ENCODE results near the gene UGT1A3.
"Not testable (repeated sequence)": the region's sequence is repeated elsewhere in the genome, so short reads cannot be mapped to it uniquely, and the experiment has no call there.

Gene UGT1A3

DNA sequence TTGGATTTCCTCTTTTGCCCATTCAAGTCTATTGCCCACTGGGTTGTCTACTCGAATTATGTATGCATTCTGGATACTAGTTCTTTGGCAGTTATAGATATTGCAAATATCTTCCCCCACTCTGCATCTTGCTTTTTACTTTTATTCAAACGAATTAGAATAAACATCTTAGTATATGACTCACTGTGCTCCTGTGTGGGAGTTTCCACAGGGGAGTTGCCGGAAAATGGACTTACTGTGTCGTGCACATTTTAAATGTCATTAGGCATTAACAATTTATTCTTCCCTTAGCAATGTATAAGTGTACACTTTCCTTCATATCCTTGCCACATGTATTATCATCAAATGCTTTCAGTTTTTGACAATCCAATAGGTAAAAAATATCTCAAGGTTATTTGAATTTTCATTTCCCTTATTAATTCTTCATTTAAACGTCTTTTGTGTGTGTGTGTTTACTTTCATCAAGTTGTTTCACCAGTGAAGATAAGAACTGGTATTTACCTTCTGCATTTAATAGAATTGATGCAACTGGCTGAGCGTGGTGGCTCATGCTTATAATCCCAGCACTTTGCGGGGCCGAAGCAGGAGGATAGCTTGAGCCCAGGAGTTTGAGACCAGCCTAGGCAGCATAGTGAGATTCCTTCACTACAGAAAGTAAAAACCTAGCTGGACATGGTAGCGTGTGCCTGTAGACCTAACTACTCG lies 20.8 kb upstream of the UGT1A3 start:
- DNase-seq (ENCODE audit: low read depth), result no peak

GRCh38 chr2:233708942-233709341 lies 19.9 kb upstream of the UGT1A3 start:
- no peak for DNase-seq (ENCODE audit: low read depth)

DNA sequence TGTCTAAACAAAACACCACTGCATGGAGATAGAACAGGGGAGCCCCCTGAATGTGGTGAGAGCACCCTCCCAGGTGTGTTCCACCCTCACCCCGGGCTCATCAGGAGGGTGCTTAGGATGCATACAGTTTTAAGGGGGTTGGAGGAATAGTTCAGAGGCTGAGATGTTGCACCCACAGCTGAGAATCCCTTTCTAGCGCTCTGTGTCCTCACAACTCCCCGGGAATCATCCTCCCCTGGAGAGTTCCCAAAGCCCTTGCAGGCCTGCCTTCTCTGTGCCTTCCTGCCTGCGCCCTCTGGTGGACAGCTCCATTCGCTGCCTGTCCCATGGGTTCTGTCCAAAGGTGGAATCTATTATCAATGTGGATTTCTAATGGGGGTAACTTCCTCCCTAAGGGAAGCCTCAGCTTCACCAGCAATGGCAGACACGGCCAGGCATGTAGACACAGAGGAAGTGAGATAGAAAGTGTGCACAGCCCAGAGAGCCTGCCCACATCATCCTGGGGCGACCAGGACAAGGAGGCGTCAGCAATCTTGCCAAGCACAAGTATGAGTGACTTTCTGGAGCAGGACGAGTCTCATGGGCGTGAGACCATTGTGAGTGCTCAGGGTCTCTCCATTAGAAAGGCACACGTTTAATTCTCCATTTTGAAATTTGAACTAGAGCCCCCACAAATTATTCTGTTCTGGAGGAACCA lies 17.4 kb upstream of the UGT1A3 start:
- DNase-seq (ENCODE audit: low read depth), result peak; percentile 43

GRCh38 chr2:233712611-233713261 lies 16.1 kb upstream of the UGT1A3 start, which contains the start of gene UGT1A5:
Gene UGT1A5 (plus strand): TSS chr2:233712907. CDS start chr2:233712992, 85 bp downstream.
- no peak for DNase-seq (ENCODE audit: low read depth)

- DNase-seq (ENCODE audit: low read depth), result no peak
These were observed 15.6 kb upstream of the UGT1A3 start for GRCh38 chr2:233713262-233713615.

DNA sequence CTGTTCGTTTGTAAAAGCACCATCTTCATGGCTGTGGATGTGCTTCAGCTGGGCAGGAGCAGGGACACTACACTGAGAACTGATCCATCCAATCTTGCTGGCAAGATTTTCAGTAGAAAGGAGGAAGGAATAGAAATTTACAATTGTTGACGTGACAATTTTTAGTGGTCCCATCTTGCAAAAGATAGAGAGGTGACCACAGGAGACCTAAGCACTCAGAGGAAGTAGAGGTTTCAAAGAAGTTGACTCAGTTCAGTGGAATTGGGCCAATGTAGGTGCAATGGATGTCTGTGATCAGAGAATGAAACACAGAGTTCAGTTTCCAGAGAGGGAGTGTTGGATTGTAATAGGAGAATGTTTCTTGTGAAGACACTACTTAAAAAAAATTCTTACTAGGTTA lies 14.7 kb upstream of the UGT1A3 start:
- DNase-seq (ENCODE audit: low read depth), result no peak

DNA sequence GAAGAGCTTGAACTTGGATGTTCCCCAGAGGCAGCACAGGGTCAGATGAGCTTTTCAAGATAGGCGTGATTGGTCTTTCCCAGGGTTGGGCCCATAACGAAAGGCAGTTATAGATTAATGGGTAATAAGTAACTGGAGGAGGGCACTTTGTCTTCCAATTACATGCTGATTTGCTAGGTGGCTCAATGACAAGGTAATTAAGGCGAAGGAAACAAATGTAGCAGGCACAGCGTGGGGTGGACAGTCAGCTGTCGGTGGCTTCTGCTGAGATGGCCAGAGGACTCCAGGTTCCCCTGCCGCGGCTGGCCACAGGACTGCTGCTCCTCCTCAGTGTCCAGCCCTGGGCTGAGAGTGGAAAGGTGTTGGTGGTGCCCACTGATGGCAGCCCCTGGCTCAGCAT lies 10.3 kb upstream of the UGT1A3 start, which contains the start of gene UGT1A4:
Gene UGT1A4 (plus strand): TSS at position 185 of the 400 bp plus-strand sequence. CDS start 85 bp downstream, at position 270.
- DNase-seq (ENCODE audit: low read depth), result no peak

DNA sequence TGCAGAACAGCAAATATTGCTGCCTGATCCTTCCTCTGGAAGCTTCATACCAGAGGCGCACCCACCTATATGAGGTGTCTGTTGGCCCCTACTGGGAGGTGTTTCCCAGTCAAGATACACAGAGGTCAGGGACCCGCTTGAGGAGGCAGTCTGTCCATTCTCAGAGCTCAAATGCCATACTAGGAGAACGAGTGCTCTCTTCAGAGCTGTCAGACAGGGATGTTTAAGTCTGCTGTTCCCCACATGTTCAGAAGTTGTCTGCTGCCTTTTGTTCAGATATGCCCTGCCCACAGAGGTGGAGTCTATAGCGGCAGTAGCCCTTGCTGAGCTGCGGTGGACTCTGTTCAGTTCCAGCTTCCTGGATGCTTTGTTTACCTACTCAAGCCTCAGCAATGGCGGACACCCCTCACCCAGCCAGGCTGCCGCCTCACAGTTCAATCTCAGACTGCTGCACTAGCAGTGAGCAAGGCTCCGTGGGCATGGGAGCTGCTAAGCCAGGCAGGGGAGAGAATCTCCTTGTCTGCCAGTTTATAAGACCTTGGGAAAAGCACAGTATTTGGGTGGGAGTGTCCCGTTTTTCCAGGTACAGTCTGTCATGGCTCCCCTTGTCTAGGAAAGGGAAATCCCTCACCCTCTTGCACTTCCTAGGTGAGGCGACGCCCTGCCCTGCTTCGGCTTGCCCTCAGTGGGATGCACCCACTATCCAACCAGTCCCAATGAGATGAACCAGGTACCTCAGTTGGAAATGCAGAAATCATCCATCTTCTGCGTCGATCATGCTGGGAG lies 8.2 kb downstream of the UGT1A3 start:
- DNase-seq (ENCODE audit: low read depth), result not testable (repeated sequence)

GRCh38 chr2:233740870-233741269 lies 12.0 kb downstream of the UGT1A3 start:
- DNase-seq (ENCODE audit: low read depth), result no peak

DNA sequence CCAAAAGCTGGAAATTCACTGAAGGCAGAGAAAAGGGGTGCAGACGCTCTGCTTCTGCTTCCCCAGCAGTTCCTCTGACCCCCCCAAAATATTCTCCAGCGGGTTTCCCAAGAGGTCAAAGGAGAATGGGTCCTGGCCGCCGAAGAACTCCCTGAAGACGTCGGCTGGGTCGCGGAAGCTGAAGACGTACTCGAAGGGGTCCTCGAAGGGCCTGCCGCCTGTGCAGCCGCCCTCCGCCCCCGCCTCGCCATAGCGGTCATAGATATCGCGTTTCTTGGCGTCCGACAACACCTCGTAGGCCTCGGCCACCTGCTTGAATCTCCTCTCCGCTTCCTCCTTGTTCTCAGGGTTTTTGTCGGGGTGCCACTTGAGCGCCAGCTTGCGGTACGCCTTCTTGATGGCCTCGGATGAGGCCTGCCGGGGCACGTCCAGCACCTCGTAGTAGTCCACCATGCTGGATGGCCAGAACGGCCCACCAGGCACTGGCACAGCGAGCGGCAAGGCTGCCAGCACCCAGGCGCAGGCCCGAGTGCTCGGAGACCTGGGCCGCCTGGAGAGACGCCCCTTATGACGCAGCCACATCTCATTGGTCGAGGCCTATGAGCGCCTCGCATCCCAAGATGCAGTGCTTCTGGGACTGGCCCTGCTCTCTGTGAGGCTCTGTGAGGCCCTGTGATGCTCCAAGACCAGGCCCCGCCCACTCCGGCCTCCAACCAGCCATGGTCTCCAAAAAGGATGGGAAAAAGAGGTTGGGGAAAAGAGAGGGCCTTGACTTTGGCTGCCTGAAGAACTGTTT lies 14.8 kb downstream of the UGT1A3 start:
- DNase-seq (ENCODE audit: low read depth), result no peak

DNA sequence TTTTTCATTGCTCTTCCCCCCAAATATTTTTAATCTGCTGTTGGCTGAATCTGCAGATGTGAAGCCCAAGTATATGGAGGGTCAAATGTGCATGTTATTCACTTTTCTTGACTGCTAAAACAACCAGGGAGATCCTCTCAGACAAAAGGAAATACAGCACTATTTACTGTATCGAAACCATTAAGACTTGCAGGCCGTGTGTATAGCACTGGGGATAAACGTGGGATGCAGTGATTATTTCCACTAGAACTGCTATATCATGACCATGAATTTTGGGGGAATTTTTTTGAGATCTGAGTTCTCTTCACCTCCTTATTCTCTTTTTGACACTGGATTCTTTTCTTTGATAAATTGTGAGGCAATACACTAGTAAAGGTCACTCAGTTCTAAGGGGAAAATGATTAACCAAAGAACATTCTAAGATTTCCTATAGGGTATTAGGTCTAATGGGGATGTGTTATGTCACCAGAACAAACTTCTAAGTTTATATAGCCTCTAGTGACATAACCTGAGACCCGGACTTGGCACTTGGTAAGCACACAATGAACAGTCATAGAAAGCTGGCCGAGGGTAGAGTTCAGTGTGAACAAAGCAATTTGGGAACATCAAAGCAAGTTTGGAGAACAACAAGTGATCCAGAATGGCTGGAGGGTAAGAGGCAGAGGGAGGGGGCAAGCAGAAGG lies 16.4 kb downstream of the UGT1A3 start:
- no peak for DNase-seq (ENCODE audit: low read depth)

- not testable (repeated sequence) for DNase-seq (ENCODE audit: low read depth)
These were observed 17.0 kb downstream of the UGT1A3 start for GRCh38 chr2:233745838-233746237.

- no peak for DNase-seq (ENCODE audit: low read depth)
These were observed 17.8 kb downstream of the UGT1A3 start for GRCh38 chr2:233746475-233747282.

DNA sequence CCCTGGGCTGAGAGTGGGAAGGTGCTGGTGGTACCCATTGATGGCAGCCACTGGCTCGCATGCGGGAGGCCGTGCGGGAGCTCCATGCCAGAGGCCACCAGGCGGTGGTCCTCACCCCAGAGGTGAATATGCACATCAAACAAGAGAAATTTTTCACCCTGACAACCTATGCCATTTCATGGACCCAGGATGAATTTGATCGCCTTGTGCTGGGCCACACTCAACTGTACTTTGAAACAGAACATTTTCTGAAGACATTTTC lies 18.4 kb downstream of the UGT1A3 start:
- DNase-seq (ENCODE audit: low read depth), result no peak

- not testable (repeated sequence) for DNase-seq (ENCODE audit: low read depth)
These were observed 21.8 kb downstream of the UGT1A3 start for GRCh38 chr2:233750689-233751088.

- not testable (repeated sequence) for DNase-seq (ENCODE audit: low read depth)
These were observed 22.6 kb downstream of the UGT1A3 start for GRCh38 chr2:233751212-233752009.

DNA sequence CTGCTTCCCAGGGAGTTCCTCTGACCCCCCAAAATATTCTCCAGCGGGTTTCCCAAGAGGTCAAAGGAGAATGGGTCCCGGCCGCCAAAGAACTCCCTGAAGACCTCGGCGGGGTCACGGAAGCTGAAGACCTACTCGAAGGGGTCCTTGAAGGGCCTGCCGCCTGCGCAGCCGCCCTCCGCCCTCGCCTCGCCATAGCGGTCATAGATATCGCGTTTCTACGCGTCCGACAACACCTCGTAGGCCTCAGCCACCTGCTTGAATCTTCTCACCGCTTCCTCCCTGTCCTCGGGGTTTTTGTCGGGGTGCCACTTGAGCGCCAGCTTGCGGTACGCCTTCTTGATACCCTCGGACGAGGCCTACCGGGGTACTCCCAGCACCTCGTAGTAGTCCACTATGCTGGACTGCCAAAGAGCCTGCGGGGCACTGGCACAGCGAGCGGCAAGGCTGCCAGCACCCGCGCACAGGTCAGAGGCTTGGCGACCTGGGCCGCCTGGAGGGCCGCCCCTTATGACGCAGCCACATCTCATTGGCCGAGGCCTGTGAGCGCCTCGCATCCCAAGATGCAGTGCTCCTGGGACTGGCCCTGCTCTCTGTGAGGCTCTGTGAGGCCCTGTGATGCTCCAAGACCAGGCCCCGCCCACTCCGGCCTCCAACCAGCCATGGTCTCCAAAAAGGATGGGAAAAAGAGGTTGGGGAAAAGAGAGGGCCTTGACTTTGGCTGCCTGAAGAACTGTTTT lies 26.2 kb downstream of the UGT1A3 start:
- no peak for DNase-seq (ENCODE audit: low read depth)

DNA sequence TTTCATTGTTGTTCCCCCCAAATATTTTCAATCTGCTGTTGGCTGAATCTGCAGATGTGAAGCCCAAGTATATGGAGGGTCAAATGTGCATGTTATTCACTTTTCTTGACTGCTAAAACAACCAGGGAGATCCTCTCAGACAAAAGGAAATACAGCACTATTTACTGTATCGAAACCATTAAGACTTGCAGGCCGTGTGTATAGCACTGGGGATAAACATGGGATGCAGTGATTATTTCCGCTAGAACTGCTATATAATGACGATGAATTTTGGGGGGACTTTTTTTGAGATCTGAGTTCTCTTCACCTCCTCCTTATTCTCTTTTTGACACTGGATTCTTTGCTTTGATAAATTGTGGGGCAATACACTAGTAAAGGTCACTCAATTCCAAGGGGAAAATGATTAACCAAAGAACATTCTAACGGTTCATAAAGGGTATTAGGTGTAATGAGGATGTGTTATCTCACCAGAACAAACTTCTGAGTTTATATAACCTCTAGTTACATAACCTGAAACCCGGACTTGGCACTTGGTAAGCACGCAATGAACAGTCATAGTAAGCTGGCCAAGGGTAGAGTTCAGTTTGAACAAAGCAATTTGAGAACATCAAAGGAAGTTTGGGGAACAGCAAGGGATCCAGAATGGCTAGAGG lies 27.7 kb downstream of the UGT1A3 start:
- no peak for DNase-seq (ENCODE audit: low read depth)
